ENCODE data around the gene CNRIP1.
"Not testable (repeated sequence)": the region's sequence is repeated elsewhere in the genome, so short reads cannot be mapped to it uniquely, and the experiment has no call there.

The CNRIP1 gene

GRCh38 chr2:68319398-68320117 lies at the start of gene CNRIP1:
Gene CNRIP1 (minus strand): TSS chr2:68319949. CDS start chr2:68319400, 549 bp downstream.
- no peak for DNase-seq

- DNase-seq: no peak
Observed at GRCh38 chr2:68369337-68369734, 49.6 kb upstream of the CNRIP1 start.

GRCh38 chr2:68368654-68369336 lies 49.0 kb upstream of the CNRIP1 start:
- no peak for DNase-seq

GRCh38 chr2:68367953-68368653 lies 48.4 kb upstream of the CNRIP1 start:
- DNase-seq: peak; percentile 86

- peak; percentile 14 for DNase-seq
Observed at GRCh38 chr2:68366083-68366560, 46.4 kb upstream of the CNRIP1 start.

GRCh38 chr2:68365087-68365486 lies 45.3 kb upstream of the CNRIP1 start, which contains the start of gene PLEK:
Gene PLEK (plus strand): TSS chr2:68365282. CDS start chr2:68365352, 70 bp downstream.
- DNase-seq: peak; percentile 98

- no peak for DNase-seq
Observed at GRCh38 chr2:68363721-68364120, 44.0 kb upstream of the CNRIP1 start.

GRCh38 chr2:68362749-68363148 lies 43.0 kb upstream of the CNRIP1 start:
- peak; percentile 56 for DNase-seq

GRCh38 chr2:68362069-68362468 lies 42.3 kb upstream of the CNRIP1 start:
- DNase-seq: peak; percentile 53

GRCh38 chr2:68359889-68360288 lies 40.1 kb upstream of the CNRIP1 start:
- no peak for DNase-seq

GRCh38 chr2:68357605-68358337 lies 38.0 kb upstream of the CNRIP1 start:
- DNase-seq: no peak

GRCh38 chr2:68356599-68357239 lies 37.0 kb upstream of the CNRIP1 start:
- DNase-seq: no peak

- DNase-seq: no peak
Observed at GRCh38 chr2:68352651-68353391, 33.1 kb upstream of the CNRIP1 start.

GRCh38 chr2:68351997-68352396 lies 32.2 kb upstream of the CNRIP1 start:
- DNase-seq: no peak

GRCh38 chr2:68349091-68349490 lies 29.3 kb upstream of the CNRIP1 start:
- DNase-seq: not testable (repeated sequence)

GRCh38 chr2:68345129-68345875 lies 25.6 kb upstream of the CNRIP1 start:
- DNase-seq: no peak

- DNase-seq: no peak
Observed at GRCh38 chr2:68344031-68344430, 24.3 kb upstream of the CNRIP1 start.

- DNase-seq: peak; percentile 13
Observed at GRCh38 chr2:68342470-68342869, 22.7 kb upstream of the CNRIP1 start.

- no peak for DNase-seq
Observed at GRCh38 chr2:68341583-68341982, 21.8 kb upstream of the CNRIP1 start.

- DNase-seq: no peak
Observed at GRCh38 chr2:68341062-68341329, 21.2 kb upstream of the CNRIP1 start.

All from GF-D8 (cell line).